GM12878 (cell line): ENCODE measurements around the gene FAAH2. TPM values are rescaled to one million over a fixed set of nuclear protein-coding genes. Genes with fewer than 3 reads are reported as not detected.

ENCODE experiments used
- ATAC-seq: fragments of 200-7000 bp; cut with Tn5 transposase; 3 replicates; pipeline ENCODE4 v1.9.1; 2020; ENCODE audit warnings: mild to moderate bottlenecking, moderate library complexity
- BruUV-seq: library from RNA; stranded (reverse); fragments of 400-500 nt; replicated peaks from 2 replicates; lab custom pipeline; 2021; lab: Mats Ljungman, UMichigan
- CTCF ChIA-PET: fragments of 300-600 bp; sonication (Branson Sonifier 250); formaldehyde crosslinking; extraction: SDS; loops from one replicate; lab custom pipeline; 2021; ENCODE audit warnings: inconsistent platforms; lab: Yijun Ruan, JAX
- POLR2A ChIA-PET: fragments of 350-600 bp; formaldehyde crosslinking; extraction: SDS; loops from one replicate; lab custom pipeline; 2021; ENCODE audit warnings: inconsistent platforms; lab: Charles Lee
- RAD21 ChIA-PET: fragments of 300-600 bp; sonication (Branson Sonifier 250); formaldehyde crosslinking; loops from one replicate; lab custom pipeline; 2023; ENCODE audit warnings: antibody characterized with exemption; ENCODE audit not compliant: unreplicated experiment; lab: Charles Lee
- SMC1A ChIA-PET: fragments of 300-600 bp; sonication (Branson Sonifier 250); formaldehyde crosslinking; loops from one replicate; lab custom pipeline; 2023; ENCODE audit not compliant: unreplicated experiment, uncharacterized antibody; lab: Charles Lee
- DNase-seq: peaks from one replicate; pipeline ENCODE4 v3.0.0-alpha.2; 2011; ENCODE audit warnings: low read depth, low spot score
- FAIRE-seq: peaks from 3 replicates; lab custom pipeline; 2011; peaks lifted over from hg19 to GRCh38; lab: Jason Lieb, UNC
- H2AFZ ChIP-seq: 2 replicates; pipeline ENCODE4 v1.6.0; 2011; ENCODE audit warnings: low read depth, low read length, control low read depth; ENCODE audit not compliant: control insufficient read depth
- H3K27ac ChIP-seq: 2 replicates; pipeline ENCODE4 v1.5.1; 2011; ENCODE audit warnings: control low read depth; ENCODE audit not compliant: control insufficient read depth, insufficient read depth
- H3K27me3 ChIP-seq, 2 experiments: replicated peaks in 1 of 2; 2 replicates each; pipeline versions ENCODE4 v1.6.0 to v1.6.1; 2011; ENCODE audit warnings: low read length in 1 of 2; ENCODE audit not compliant: control insufficient read depth in 2 of 2, insufficient read depth in 2 of 2
- H3K36me3 ChIP-seq, 2 experiments: 2 replicates each; pipeline ENCODE4 v1.5.1; 2011; ENCODE audit warnings: low read length in 1 of 2; ENCODE audit not compliant: control insufficient read depth in 2 of 2, insufficient read depth in 2 of 2
- H3K4me1 ChIP-seq: 2 replicates; pipeline ENCODE4 v1.6.1; 2011; ENCODE audit warnings: mild to moderate bottlenecking, low read length, moderate library complexity, mixed read lengths; ENCODE audit not compliant: control insufficient read depth, insufficient read depth
- H3K4me2 ChIP-seq: 2 replicates; pipeline ENCODE4 v1.6.0; 2011; ENCODE audit warnings: control low read depth; ENCODE audit not compliant: control insufficient read depth, insufficient read depth
- H3K4me3 ChIP-seq: fragments of 200-600 bp; sonication (generic); 2 replicates; pipeline ENCODE4 v1.5.1; 2016
- H3K79me2 ChIP-seq: 2 replicates; pipeline ENCODE4 v1.6.0; 2011; ENCODE audit warnings: low read length; ENCODE audit not compliant: control insufficient read depth, insufficient read depth
- H3K9ac ChIP-seq: 2 replicates; pipeline ENCODE4 v1.8.0; 2011; ENCODE audit warnings: low read length, control low read depth, mixed read lengths; ENCODE audit not compliant: control insufficient read depth, insufficient read depth
- H3K9me3 ChIP-seq: replicated peaks from 3 replicates; pipeline ENCODE4 v1.5.1; 2011; ENCODE audit warnings: mild to moderate bottlenecking, low read length; ENCODE audit not compliant: control insufficient read depth, insufficient read depth
- H4K20me1 ChIP-seq: 2 replicates; pipeline ENCODE4 v1.6.0; 2011; ENCODE audit not compliant: control insufficient read depth, insufficient read depth
- CBX3 ChIP-seq: fragments of 200-600 bp; sonication (generic); IDR thresholded peaks from 2 replicates; pipeline ENCODE4 v1.6.1; 2016; ENCODE audit warnings: low read depth, borderline replicate concordance
- EP300 ChIP-seq, 2 experiments: fragments of 150-350 bp in 1 of 2; IDR thresholded peaks; 2 replicates each; pipeline ENCODE4 v1.6.1; 2011 to 2012; ENCODE audit warnings: low read depth in 2 of 2, low read length in 2 of 2, borderline replicate concordance in 1 of 2, improper control_type of control experiment in 1 of 2, inconsistent platforms in 1 of 2; ENCODE audit not compliant: control insufficient read depth in 1 of 2
- NFIC ChIP-seq: IDR thresholded peaks from 2 replicates; pipeline ENCODE4 v1.6.1; 2012; ENCODE audit warnings: low read depth, mild to moderate bottlenecking, inconsistent platforms, low read length, moderate library complexity
- STAT3 ChIP-seq: IDR thresholded peaks from 2 replicates; pipeline ENCODE4 v1.6.1; 2011; ENCODE audit warnings: low read depth, low read length, improper control_type of control experiment
- USF2 ChIP-seq: IDR thresholded peaks from 2 replicates; pipeline ENCODE4 v1.6.1; 2011; ENCODE audit warnings: low read depth, low read length, improper control_type of control experiment, borderline replicate concordance
- ZNF274 ChIP-seq: IDR thresholded peaks from one replicate; pipeline ENCODE4 v1.8.0; 2011; ENCODE audit not compliant: insufficient read length, insufficient read depth
- WGBS: methylation state at CpG from one replicate; pipeline ENCODE4 v1.1.6; 2016; ENCODE audit warnings: low lambda C conversion rate; ENCODE audit not compliant: insufficient replicate concordance, insufficient coverage; ENCODE audit errors: missing lambda C conversion rate; 5-methylcytosine and 5-hydroxymethylcytosine counted together
- in situ Hi-C: fragments of 300-500 bp; cut with MboI; formaldehyde crosslinking; loops from 9 replicates; pipeline ENCODE4 v1.14.3; 2018; ENCODE audit warnings: mixed read lengths
- intact Hi-C: fragments of 100-400 bp; cut with micrococcal nuclease; formaldehyde crosslinking; loops from one replicate; pipeline ENCODE4 v1.14.2; 2022; ENCODE audit not compliant: unreplicated experiment
- polyA plus RNA-seq, 11 experiments: library from polyadenylated mRNA; depleted of rRNA in 4 of 11; unstranded in 6 of 11; stranded (reverse) in 5 of 11; fragments of >200 nt; fragmentation: Nextera tagmentation in 4 of 11; fragmentation: Illumina TruSeq in 1 of 11; extraction: Ambion mirVana in 4 of 11; extraction: Trizol in 1 of 11; gene quantifications; 1 replicate in 1 of 11; 2 replicates in 10 of 11; pipeline versions ENCODE4 v1.2.1 to v1.2.3, GENCODE V29; 2011 to 2016; ENCODE audit warnings: inconsistent platforms in 2 of 11, missing spikeins in 2 of 11, low read depth in 1 of 11
- total RNA-seq, 4 experiments: library from RNA; depleted of rRNA in 3 of 4; stranded (reverse); fragments of >200 nt in 3 of 4; fragmentation: Illumina TruSeq in 1 of 4; extraction: Trizol in 1 of 4; gene quantifications; 2 replicates each; pipeline versions ENCODE4 v1.2.1 to v1.2.3, GENCODE V29; 2013 to 2021
- TF ChIP-seq, protein P1 (sequence below): fragments of 450-650 bp; formaldehyde crosslinking; IDR thresholded peaks from 2 replicates; pipeline ENCODE4 v1.4.0; 2020; ENCODE audit warnings: mild to moderate bottlenecking, moderate library complexity

Gene FAAH2
- total and polyA plus RNA-seq, 10 of the 15 experiments (the other 5 are each of a cell fraction or from before 2014, with no cell fraction given) = 0.88 to 5.4 (median 1.5) TPM

GRCh38 chrX:57267308-57267707 lies 19.2 kb upstream of the FAAH2 start:
- Histone ChIP-seq H3K9me3 (no peaks in the 10 kb centered on the region; the same call in 2 of the 3 replicates), H2AFZ (no peak overlapping the region), H4K20me1 (no peaks in the 10 kb centered on the region), H3K79me2 (no peaks in the 10 kb centered on the region), H3K4me2 (no peak overlapping the region), H3K9ac (no peak overlapping the region), H3K36me3 (no peaks in the 10 kb centered on the region), H3K4me3 (no peak overlapping the region), H3K4me1 (no peaks in the 10 kb centered on the region), H3K27me3 (no peaks in the 10 kb centered on the region), H3K27ac (no peak overlapping the region)
- no TSS peak for BruUV-seq
- CTCF ChIA-PET = no interaction called here
- TF ChIP-seq CBX3 (no peak), EP300 (IDR thresholded peaks at IDR 0.05; ENCODE audit: borderline replicate concordance in 1 of 2, control insufficient read depth in 1 of 2, low read depth in 2 of 2, low read length in 2 of 2) (no peak), USF2 (no peak), STAT3 (no peak), NFIC (no peak), ZNF274 (no peak)
- TF ChIP-seq, protein P1, sequence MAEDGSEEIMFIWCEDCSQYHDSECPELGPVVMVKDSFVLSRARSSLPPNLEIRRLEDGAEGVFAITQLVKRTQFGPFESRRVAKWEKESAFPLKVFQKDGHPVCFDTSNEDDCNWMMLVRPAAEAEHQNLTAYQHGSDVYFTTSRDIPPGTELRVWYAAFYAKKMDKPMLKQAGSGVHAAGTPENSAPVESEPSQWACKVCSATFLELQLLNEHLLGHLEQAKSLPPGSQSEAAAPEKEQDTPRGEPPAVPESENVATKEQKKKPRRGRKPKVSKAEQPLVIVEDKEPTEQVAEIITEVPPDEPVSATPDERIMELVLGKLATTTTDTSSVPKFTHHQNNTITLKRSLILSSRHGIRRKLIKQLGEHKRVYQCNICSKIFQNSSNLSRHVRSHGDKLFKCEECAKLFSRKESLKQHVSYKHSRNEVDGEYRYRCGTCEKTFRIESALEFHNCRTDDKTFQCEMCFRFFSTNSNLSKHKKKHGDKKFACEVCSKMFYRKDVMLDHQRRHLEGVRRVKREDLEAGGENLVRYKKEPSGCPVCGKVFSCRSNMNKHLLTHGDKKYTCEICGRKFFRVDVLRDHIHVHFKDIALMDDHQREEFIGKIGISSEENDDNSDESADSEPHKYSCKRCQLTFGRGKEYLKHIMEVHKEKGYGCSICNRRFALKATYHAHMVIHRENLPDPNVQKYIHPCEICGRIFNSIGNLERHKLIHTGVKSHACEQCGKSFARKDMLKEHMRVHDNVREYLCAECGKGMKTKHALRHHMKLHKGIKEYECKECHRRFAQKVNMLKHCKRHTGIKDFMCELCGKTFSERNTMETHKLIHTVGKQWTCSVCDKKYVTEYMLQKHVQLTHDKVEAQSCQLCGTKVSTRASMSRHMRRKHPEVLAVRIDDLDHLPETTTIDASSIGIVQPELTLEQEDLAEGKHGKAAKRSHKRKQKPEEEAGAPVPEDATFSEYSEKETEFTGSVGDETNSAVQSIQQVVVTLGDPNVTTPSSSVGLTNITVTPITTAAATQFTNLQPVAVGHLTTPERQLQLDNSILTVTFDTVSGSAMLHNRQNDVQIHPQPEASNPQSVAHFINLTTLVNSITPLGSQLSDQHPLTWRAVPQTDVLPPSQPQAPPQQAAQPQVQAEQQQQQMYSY (CRISPR knock-in tag) = no peak
- ATAC-seq = no peak
- SMC1A ChIA-PET = interaction anchor here (0.8 kb wide), 1 partner anchor 13 kb away, joined by 3 read pairs; no protein-coding TSS in a partner anchor
- FAIRE-seq = no peak
- in situ Hi-C loops (loop anchor here (5.0 kb wide), 1 partner anchor 50 kb away; no protein-coding TSS in a partner anchor), intact Hi-C loops (no loop called here)
- RAD21 ChIA-PET = no interaction called here
- POLR2A ChIA-PET = no interaction called here
- no peak for DNase-seq
- WGBS = 100% methylated on average over 1 of the region's 1 CpG
